HEK293 (cell line): ENCODE measurements around the gene GDPD5.

Experiments
- CTCF ChIA-PET: fragments of 350-600 bp; formaldehyde crosslinking; extraction: SDS; loops from one replicate; lab custom pipeline; 2021; ENCODE audit warnings: antibody characterized with exemption; lab: Yijun Ruan, JAX
- POLR2A ChIA-PET: fragments of 300-600 bp; formaldehyde crosslinking; extraction: SDS; loops from one replicate; lab custom pipeline; 2020; ENCODE audit warnings: antibody characterized with exemption, inconsistent platforms; lab: Yijun Ruan, JAX
- H3K27ac ChIP-seq: fragments of 200-500 bp; sonication (Bioruptor generic); 2 replicates; pipeline ENCODE4 v1.5.1; 2014; ENCODE audit warnings: low read depth, low read length, control low read depth, inconsistent platforms; ENCODE audit errors: extremely low read depth
- H3K36me3 ChIP-seq, 2 experiments: fragments of 200-500 bp in 1 of 2; sonication (Bioruptor generic) in 1 of 2; 1 replicate in 1 of 2; 2 replicates in 1 of 2; pipeline ENCODE4 v1.5.1; 2014 to 2017; ENCODE audit warnings: inconsistent platforms in 2 of 2, low read length in 2 of 2; ENCODE audit not compliant: control insufficient read depth in 2 of 2, insufficient read depth in 1 of 2
- H3K4me1 ChIP-seq: fragments of 200-500 bp; sonication (Bioruptor generic); 2 replicates; pipeline ENCODE4 v1.5.1; 2014; ENCODE audit warnings: mild to moderate bottlenecking, low read length, inconsistent platforms; ENCODE audit not compliant: control insufficient read depth, insufficient read depth
- H3K4me3 ChIP-seq: 2 replicates; pipeline ENCODE4 v1.5.1; 2011; ENCODE audit warnings: low read depth, mild to moderate bottlenecking, control low read depth, low read length, moderate library complexity
- H3K9me3 ChIP-seq: fragments of 200-500 bp; sonication (Bioruptor generic); 2 replicates; pipeline ENCODE4 v1.5.1; 2014; ENCODE audit warnings: low read depth, low read length, inconsistent platforms; ENCODE audit not compliant: control insufficient read depth, insufficient read depth
- ATF2 ChIP-seq: fragments of 450-650 bp; formaldehyde crosslinking; IDR thresholded peaks from 2 replicates; pipeline ENCODE4 v1.5.1; 2016; ENCODE audit warnings: missing biosample characterization, missing genetic modification characterization, low read depth
- EGR2 ChIP-seq: fragments of 450-650 bp; formaldehyde crosslinking; IDR thresholded peaks from 2 replicates; pipeline ENCODE4 v1.5.1; 2016; ENCODE audit warnings: low read depth, missing biosample characterization, missing genetic modification characterization
- KLF10 ChIP-seq: fragments of 450-650 bp; IDR thresholded peaks from 2 replicates; pipeline ENCODE4 v1.5.1; 2018; ENCODE audit warnings: missing biosample characterization, mild to moderate bottlenecking, missing genetic modification characterization
- KLF9 ChIP-seq: fragments of 450-650 bp; formaldehyde crosslinking; IDR thresholded peaks from 2 replicates; pipeline ENCODE4 v1.5.1; 2016; ENCODE audit warnings: missing biosample characterization, missing genetic modification characterization, low read depth
- SETDB1 ChIP-seq: IDR thresholded peaks from one replicate; pipeline ENCODE4 v1.6.1; 2017; ENCODE audit warnings: mild to moderate bottlenecking, low read length, moderate library complexity, mixed read lengths; ENCODE audit not compliant: insufficient read length
- SP7 ChIP-seq: fragments of 450-650 bp; formaldehyde crosslinking; IDR thresholded peaks from 2 replicates; pipeline ENCODE4 v1.5.1; 2016; ENCODE audit warnings: missing biosample characterization, missing genetic modification characterization
- YY1 ChIP-seq: fragments of 450-650 bp; formaldehyde crosslinking; IDR thresholded peaks from 2 replicates; pipeline ENCODE4 v1.5.1; 2018; ENCODE audit warnings: missing biosample characterization, missing genetic modification characterization
- ZBTB6 ChIP-seq: fragments of 450-650 bp; formaldehyde crosslinking; IDR thresholded peaks from 2 replicates; pipeline ENCODE4 v1.5.1; 2017; ENCODE audit warnings: missing biosample characterization, missing genetic modification characterization
- ZFP37 ChIP-seq: fragments of 450-650 bp; formaldehyde crosslinking; IDR thresholded peaks from 2 replicates; pipeline ENCODE4 v1.5.1; 2016; ENCODE audit warnings: missing biosample characterization, missing genetic modification characterization
- ZNF10 ChIP-seq: fragments of 450-650 bp; formaldehyde crosslinking; IDR thresholded peaks from 2 replicates; pipeline ENCODE4 v1.5.1; 2017; ENCODE audit warnings: missing biosample characterization, missing genetic modification characterization
- ZNF121 ChIP-seq: fragments of 450-650 bp; formaldehyde crosslinking; IDR thresholded peaks from 2 replicates; pipeline ENCODE4 v1.5.1; 2016; ENCODE audit warnings: missing biosample characterization, missing genetic modification characterization
- ZNF138 ChIP-seq: fragments of 450-650 bp; formaldehyde crosslinking; IDR thresholded peaks from 2 replicates; pipeline ENCODE4 v1.5.1; 2016; ENCODE audit warnings: missing biosample characterization, missing genetic modification characterization, borderline replicate concordance
- ZNF16 ChIP-seq: fragments of 450-650 bp; formaldehyde crosslinking; IDR thresholded peaks from 2 replicates; pipeline ENCODE4 v1.5.1; 2016; ENCODE audit warnings: low read depth, missing biosample characterization, missing genetic modification characterization
- ZNF266 ChIP-seq: fragments of 450-650 bp; formaldehyde crosslinking; IDR thresholded peaks from 2 replicates; pipeline ENCODE4 v1.5.1; 2016; ENCODE audit warnings: missing biosample characterization, missing genetic modification characterization, low read depth
- ZNF335 ChIP-seq: fragments of 450-650 bp; formaldehyde crosslinking; conservative IDR thresholded peaks from 2 replicates; pipeline ENCODE4 v1.5.1; 2016; ENCODE audit warnings: missing biosample characterization, missing genetic modification characterization
- ZNF398 ChIP-seq: fragments of 450-650 bp; formaldehyde crosslinking; IDR thresholded peaks from 2 replicates; pipeline ENCODE4 v1.5.1; 2017; ENCODE audit warnings: missing biosample characterization, missing genetic modification characterization
- ZNF530 ChIP-seq: fragments of 450-650 bp; formaldehyde crosslinking; IDR thresholded peaks from 2 replicates; pipeline ENCODE4 v1.5.1; 2016; ENCODE audit warnings: low read depth, missing biosample characterization, missing genetic modification characterization
- ZNF610 ChIP-seq: fragments of 450-650 bp; formaldehyde crosslinking; IDR thresholded peaks from 2 replicates; pipeline ENCODE4 v1.5.1; 2016; ENCODE audit warnings: missing biosample characterization, missing genetic modification characterization, borderline replicate concordance
- ZNF692 ChIP-seq: fragments of 450-650 bp; formaldehyde crosslinking; IDR thresholded peaks from 2 replicates; pipeline ENCODE4 v1.5.1; 2016; ENCODE audit warnings: missing biosample characterization, missing genetic modification characterization
- ZNF701 ChIP-seq: fragments of 450-650 bp; formaldehyde crosslinking; IDR thresholded peaks from 2 replicates; pipeline ENCODE4 v1.5.1; 2016; ENCODE audit warnings: missing biosample characterization, missing genetic modification characterization
- ZSCAN18 ChIP-seq: fragments of 450-650 bp; formaldehyde crosslinking; IDR thresholded peaks from 2 replicates; pipeline ENCODE4 v1.5.1; 2016; ENCODE audit warnings: missing biosample characterization, missing genetic modification characterization

The GDPD5 gene

GRCh38 chr11:75398906-75399305 lies 126.8 kb downstream of the GDPD5 start:
- no peaks in the 10 kb centered on the region for H3K9me3 ChIP-seq
- TF ChIP-seq ZFP37 (tag by site-specific recombination) (no peak), KLF10 (tag by site-specific recombination) (no peak), ZNF692 (no peak), ZNF266 (no peak)
- TF ChIP-seq, all 188 proteins: peak for 0
- ChIA-PET POLR2A (interaction anchor here (2.0 kb wide), 1 partner anchor 133 kb away, joined by 6 read pairs; no protein-coding TSS in a partner anchor), CTCF (interaction anchor here (0.6 to 2.4 kb wide), 5 partner anchors 9 to 135 kb away, joined by 3 to 17 read pairs (median 6); no protein-coding TSS in a partner anchor)
- H3K4me3 ChIP-seq, result no peak overlapping the region
- H3K4me1 ChIP-seq, result peaks cover 4% of the 10 kb centered on the region
- H3K36me3 ChIP-seq, result peaks cover 10 to 43% of the 10 kb centered on the region in 2 experiments
- 0 out of 2 replicates have a peak overlapping the region, but pooled peaks have one; percentile 99 for H3K27ac ChIP-seq

GRCh38 chr11:75394085-75394840 lies 131.5 kb downstream of the GDPD5 start:
- H3K36me3 ChIP-seq, result no peaks in the 10 kb centered on the region
- no peaks in the 10 kb centered on the region for H3K4me1 ChIP-seq
- no peak overlapping the region for H3K4me3 ChIP-seq
- TF ChIP-seq ATF2 (tag by site-specific recombination) (peak; percentile 75), ZNF335 (tag by site-specific recombination) (0 out of 2 replicates have a peak, but pooled peaks have one; percentile 12), ZNF121 (tag by site-specific recombination) (peak; percentile 27; the same call in 1 of the 2 replicates), EGR2 (tag by site-specific recombination) (0 out of 2 replicates have a peak, but pooled peaks have one; percentile 9), SP7 (tag by site-specific recombination) (no peak), ZNF16 (tag by site-specific recombination) (no peak)
- no peak overlapping the region for H3K27ac ChIP-seq
- CTCF ChIA-PET, result no interaction called here
- POLR2A ChIA-PET, result no interaction called here
- H3K9me3 ChIP-seq, result no peaks in the 10 kb centered on the region

GRCh38 chr11:75389925-75390324 lies 135.8 kb downstream of the GDPD5 start:
- no peaks in the 10 kb centered on the region for H3K36me3 ChIP-seq
- no peaks in the 10 kb centered on the region for H3K9me3 ChIP-seq
- no peaks in the 10 kb centered on the region for H3K4me1 ChIP-seq
- no peak overlapping the region for H3K4me3 ChIP-seq
- POLR2A ChIA-PET, result interaction anchor here (0.7 kb wide), 1 partner anchor 477 kb away, joined by 4 read pairs; no protein-coding TSS in a partner anchor
- H3K27ac ChIP-seq, result no peak overlapping the region
- CTCF ChIA-PET, result interaction anchor here (0.6 to 4.6 kb wide), 18 partner anchors 8 to 311 kb away, joined by 3 to 94 read pairs (median 4); no protein-coding TSS in a partner anchor
- TF ChIP-seq ZNF138 (no peak), ZNF10 (tag by site-specific recombination) (no peak), ZNF398 (tag by site-specific recombination) (no peak), YY1 (no peak), ZBTB6 (tag by site-specific recombination) (no peak), ZNF692 (no peak), SETDB1 (no peak), ZSCAN18 (no peak), ZNF701 (no peak), ZNF530 (no peak), ZNF610 (tag by site-specific recombination) (no peak), KLF9 (tag by site-specific recombination) (no peak)
